Ovary (tissue), 3 donors: ENCODE results near the gene FBXL17.

ENCODE experiments used
- CTCF ChIP-seq, 3 donors: fragments of 450-650 bp in 2 of 3; fragments of 200-600 bp in 1 of 3; IDR thresholded peaks; one replicate each; pipeline versions ENCODE4 v1.5.1 to v1.8.0; 2016 to 2022; ENCODE audit warnings: antibody characterized with exemption in 3 of 3, mild to moderate bottlenecking in 1 of 3
- EP300 ChIP-seq: sonication (generic); formaldehyde crosslinking; IDR thresholded peaks from one replicate; pipeline ENCODE4 v1.6.1; 2017; ENCODE audit warnings: antibody characterized with exemption
- POLR2A ChIP-seq: fragments of 450-650 bp; IDR thresholded peaks from one replicate; pipeline ENCODE4 v1.6.1; 2017; ENCODE audit warnings: antibody characterized with exemption, mild to moderate bottlenecking, moderate library complexity
- donor health status: DM: no; HTN: no; CAD: no.

GRCh38 chr5:107935645-107936044 is 446.3 kb downstream of the FBXL17 start:
- TF ChIP-seq CTCF (IDR thresholded peaks at IDR 0.05) (no peak), POLR2A (no peak), EP300 (no peak)
